Right forelimb (tissue), 1 donor: Measurements from ENCODE around the gene ALOX5.
"Not testable (repeated sequence)": the region's sequence is repeated elsewhere in the genome, so short reads cannot be mapped to it uniquely, and the experiment has no call there.

Source experiments
- DNase-seq: peaks from one replicate; pipeline ENCODE4 v3.0.0-alpha.2; 2018

Gene ALOX5

DNA sequence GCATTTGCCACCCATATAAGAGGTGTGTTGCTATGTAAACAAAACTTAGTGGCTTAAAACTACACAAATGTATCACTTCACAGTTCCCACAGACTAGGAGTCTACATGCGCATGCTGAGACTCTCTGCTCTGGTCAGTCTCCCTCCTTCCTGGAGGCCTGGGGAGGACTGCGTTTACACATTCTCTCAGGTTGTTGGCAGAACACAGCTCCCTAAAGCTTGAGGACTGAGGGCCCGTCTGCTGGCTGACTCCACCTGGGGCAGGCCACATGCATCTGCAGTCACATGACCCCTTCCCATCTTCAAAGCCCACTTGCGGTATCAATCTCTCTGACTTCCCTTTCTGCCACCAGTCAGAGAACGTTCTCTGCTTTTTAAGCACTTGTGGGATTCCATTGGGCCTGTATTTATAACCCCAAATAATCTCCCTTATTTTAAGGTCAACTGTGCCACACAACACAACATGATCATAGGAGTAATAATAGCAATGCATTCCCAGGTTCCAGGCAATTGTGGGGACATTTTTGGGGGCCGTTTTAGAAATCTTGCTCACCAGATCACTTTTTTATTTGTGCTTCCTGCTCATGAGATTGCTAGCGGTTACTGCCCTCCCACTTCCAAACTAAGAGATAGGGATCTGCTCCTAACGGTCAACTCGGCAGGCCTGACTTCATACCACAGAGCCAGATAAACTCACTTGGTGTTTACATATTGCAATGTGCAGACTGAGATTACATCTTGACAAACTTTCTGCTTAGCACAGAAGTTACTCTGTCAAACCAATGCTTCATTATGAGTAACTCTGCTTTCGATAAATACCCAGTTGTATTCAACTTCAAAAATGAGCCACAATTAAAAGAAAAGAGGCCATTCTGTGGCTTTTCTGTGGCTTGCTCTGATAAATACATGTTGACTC lies 96.3 kb downstream of the ALOX5 start:
- no peak for DNase-seq

DNA sequence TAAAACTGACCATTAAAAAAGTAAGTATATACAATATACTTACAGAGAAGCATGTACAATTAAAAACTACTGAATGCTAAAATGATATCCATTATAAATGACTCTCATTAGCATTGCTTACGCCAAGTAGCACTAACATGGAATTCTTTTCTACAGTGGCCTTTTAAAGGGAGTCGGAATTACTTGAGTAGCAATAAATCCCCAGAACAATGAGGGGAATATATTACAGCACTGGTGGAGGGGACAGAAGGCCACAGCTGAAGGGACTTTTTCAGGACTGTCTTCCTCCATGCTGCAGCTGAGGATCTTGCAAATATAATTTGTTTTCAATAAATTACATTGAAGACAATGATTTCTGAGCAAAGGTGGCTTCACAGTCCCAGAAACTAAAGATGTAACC lies 97.0 kb downstream of the ALOX5 start:
- no peak for DNase-seq

GRCh38 chr10:45471531-45472310 lies 97.7 kb downstream of the ALOX5 start:
- DNase-seq, result no peak

GRCh38 chr10:45473126-45473525 lies 99.1 kb downstream of the ALOX5 start:
- DNase-seq, result no peak

- no peak for DNase-seq
Observed at GRCh38 chr10:45476559-45476958, 102.5 kb downstream of the ALOX5 start.

DNA sequence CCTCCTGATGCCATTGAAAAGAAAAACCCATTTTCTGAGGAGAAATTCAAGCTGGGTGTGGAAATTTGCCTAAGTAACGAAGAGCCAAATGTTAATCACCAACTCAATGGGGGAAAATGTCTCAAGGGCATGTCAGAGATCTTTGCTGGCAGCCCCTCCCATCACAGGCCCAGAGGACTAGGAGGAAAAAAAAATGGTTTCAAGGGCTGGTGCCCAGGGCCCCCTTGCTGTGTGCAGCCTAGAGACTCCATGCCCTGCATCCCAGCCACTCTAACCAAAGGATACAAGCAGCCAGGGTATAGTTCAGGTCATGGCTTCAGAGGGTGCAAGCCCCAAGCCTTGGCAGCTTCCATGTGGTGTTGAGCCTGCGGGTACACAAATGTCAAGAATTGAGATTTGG lies 106.3 kb downstream of the ALOX5 start:
- no peak for DNase-seq

DNA sequence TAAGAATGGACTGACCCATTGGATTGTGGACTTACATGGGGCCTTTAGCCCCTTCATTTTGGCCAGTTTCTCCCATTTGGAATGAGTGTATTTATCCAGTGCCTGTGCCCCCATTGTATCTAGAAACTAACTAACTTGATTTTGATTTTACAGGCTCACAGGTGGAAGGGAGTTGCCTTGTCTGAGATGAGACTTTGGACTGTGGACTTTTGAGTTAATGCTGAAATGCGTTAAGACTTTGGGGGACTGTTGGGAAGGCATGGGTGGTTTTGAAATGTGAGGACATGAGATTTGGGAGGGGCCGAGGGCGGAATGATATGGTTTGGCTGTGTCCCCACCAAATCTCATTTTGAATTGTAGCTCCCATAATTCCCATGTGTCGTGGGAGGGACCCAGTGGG lies 107.1 kb downstream of the ALOX5 start:
- not testable (repeated sequence) for DNase-seq

- no peak for DNase-seq
Observed at GRCh38 chr10:45483002-45483401, 109.0 kb downstream of the ALOX5 start.

DNA sequence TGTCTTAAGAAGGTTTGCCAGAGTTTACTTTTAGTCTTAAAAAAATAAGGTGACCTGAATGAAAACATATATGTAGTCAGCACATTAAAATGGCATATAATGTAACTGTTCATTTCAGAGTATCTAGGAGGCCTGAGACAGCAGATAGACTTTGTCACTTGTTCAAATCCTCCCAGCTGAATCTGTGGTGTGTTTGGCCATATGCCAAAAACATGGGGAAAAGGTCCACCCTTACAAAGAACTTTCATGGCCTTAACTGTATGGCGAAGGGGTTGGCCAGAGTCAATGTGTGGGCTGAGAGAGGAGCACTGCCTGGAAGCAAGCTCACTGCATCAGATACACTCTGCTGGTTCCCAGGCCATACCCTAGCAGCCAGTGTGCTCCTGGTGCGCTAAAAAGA lies 113.7 kb downstream of the ALOX5 start:
- DNase-seq, result no peak

DNA sequence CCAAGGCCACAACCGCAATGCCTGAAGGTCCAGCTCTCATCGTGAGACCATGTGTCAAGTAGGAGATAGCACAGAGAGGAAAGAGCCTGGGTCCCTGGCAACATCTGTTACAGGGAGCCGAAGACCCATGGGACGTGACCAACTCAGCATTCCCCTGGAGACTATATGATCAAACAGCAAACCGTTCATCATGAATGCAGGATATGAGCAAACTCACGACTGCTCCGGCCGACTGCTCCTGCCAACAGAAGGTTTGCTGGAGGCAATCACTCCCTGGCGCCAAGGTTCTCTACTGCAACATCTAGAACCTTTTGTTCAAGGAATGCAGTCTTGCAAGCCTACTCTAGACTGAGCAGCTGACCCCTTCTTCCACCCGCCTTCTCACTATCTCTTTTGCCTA lies 114.3 kb downstream of the ALOX5 start:
- DNase-seq, result no peak

DNA sequence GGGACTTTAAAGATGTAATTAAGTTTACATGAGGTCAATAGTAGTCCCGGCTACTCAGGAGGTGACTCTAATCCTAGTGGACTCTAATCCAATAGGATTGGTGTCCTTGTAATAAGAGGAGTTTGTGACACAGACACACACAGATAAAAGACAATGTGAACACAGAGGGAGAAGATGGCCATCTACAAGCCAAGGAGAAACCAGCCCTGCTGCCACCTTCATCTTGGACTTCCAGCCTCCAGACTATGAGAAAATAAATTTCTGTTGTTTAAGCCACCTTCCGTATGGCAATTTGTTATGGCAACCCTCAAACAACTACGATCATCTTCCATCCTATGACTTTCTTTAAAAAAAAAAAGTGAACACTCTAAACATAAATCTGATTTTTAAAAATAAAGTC lies 116.3 kb downstream of the ALOX5 start:
- no peak for DNase-seq

DNA sequence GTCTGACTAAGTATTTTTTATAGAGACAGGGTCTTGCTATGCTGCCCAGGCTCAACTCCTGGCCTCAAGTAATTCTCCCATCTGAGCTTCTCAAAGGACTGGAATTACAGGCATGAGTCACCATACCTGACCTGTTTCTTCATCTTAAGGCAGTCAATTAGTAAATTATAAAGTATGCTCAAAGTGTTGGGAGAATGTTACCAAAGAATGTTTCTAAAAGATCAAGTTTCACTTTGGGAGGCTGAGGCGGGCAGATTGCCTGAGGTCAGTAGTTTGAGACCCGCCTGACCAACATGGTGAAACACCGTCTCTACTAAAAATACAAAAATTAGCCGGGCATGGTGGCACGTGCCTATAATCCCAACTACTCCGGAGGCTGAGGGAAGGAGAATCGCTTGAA lies 117.0 kb downstream of the ALOX5 start:
- DNase-seq, result no peak
